HEK293T (cell line): Measurements from ENCODE around the gene TRDMT1.

Source experiments
- CTCF ChIA-PET: fragments of 350-600 bp; formaldehyde crosslinking; extraction: SDS; loops from one replicate; lab custom pipeline; 2021; ENCODE audit warnings: antibody characterized with exemption, inconsistent platforms; lab: Yijun Ruan, JAX
- POLR2A ChIA-PET: fragments of 350-600 bp; formaldehyde crosslinking; extraction: SDS; loops from one replicate; lab custom pipeline; 2020; ENCODE audit warnings: antibody characterized with exemption, inconsistent platforms; lab: Yijun Ruan, JAX
- DNase-seq: peaks from one replicate; pipeline ENCODE4 v3.0.0; 2012; ENCODE audit warnings: mixed read lengths; ENCODE audit errors: extremely low spot score
- ARNT ChIP-seq: fragments of 450-650 bp; IDR thresholded peaks from 2 replicates; pipeline ENCODE4 v1.6.1; 2017; ENCODE audit warnings: mild to moderate bottlenecking
- BHLHE40 ChIP-seq: fragments of 450-650 bp; IDR thresholded peaks from 2 replicates; pipeline ENCODE4 v1.6.1; 2016; ENCODE audit warnings: mild to moderate bottlenecking, moderate library complexity, borderline replicate concordance
- CTBP1 ChIP-seq: fragments of 450-650 bp; IDR thresholded peaks from 2 replicates; pipeline ENCODE4 v1.6.1; 2016; ENCODE audit warnings: borderline replicate concordance
- ELF4 ChIP-seq: fragments of 450-650 bp; IDR thresholded peaks from 2 replicates; pipeline ENCODE4 v1.6.1; 2017; ENCODE audit warnings: antibody characterized with exemption
- FOXA1 ChIP-seq: fragments of 450-650 bp; IDR thresholded peaks from 2 replicates; pipeline ENCODE4 v1.6.1; 2016; ENCODE audit warnings: mild to moderate bottlenecking
- FOXK2 ChIP-seq: fragments of 450-650 bp; IDR thresholded peaks from 2 replicates; pipeline ENCODE4 v1.6.1; 2016; ENCODE audit warnings: mild to moderate bottlenecking
- FOXM1 ChIP-seq: fragments of 450-650 bp; IDR thresholded peaks from 2 replicates; pipeline ENCODE4 v1.6.1; 2017; ENCODE audit warnings: mild to moderate bottlenecking, borderline replicate concordance
- HDGF ChIP-seq: fragments of 450-650 bp; IDR thresholded peaks from 2 replicates; pipeline ENCODE4 v1.6.1; 2017; ENCODE audit warnings: antibody characterized with exemption, borderline replicate concordance
- L3MBTL2 ChIP-seq: fragments of 450-650 bp; conservative IDR thresholded peaks from 2 replicates; pipeline ENCODE4 v1.6.1; 2016; ENCODE audit warnings: mild to moderate bottlenecking
- LEF1 ChIP-seq: fragments of 450-650 bp; IDR thresholded peaks from 2 replicates; pipeline ENCODE4 v1.6.1; 2017; ENCODE audit warnings: mild to moderate bottlenecking, borderline replicate concordance
- NFRKB ChIP-seq: fragments of 450-650 bp; IDR thresholded peaks from 2 replicates; pipeline ENCODE4 v1.6.1; 2016; ENCODE audit warnings: mild to moderate bottlenecking, moderate library complexity
- SP1 ChIP-seq: fragments of 450-650 bp; IDR thresholded peaks from 2 replicates; pipeline ENCODE4 v1.6.1; 2017
- SUZ12 ChIP-seq: fragments of 450-650 bp; IDR thresholded peaks from 2 replicates; pipeline ENCODE4 v1.6.1; 2016; ENCODE audit warnings: mild to moderate bottlenecking
- TARDBP ChIP-seq: fragments of 450-650 bp; IDR thresholded peaks from 2 replicates; pipeline ENCODE4 v1.6.1; 2016
- ZNF384 ChIP-seq: fragments of 450-650 bp; IDR thresholded peaks from 2 replicates; pipeline ENCODE4 v1.6.1; 2016
- TF ChIP-seq, protein P1 (sequence below): fragments of 450-650 bp; IDR thresholded peaks from 2 replicates; pipeline ENCODE4 v1.6.1; 2016

The TRDMT1 gene

DNA sequence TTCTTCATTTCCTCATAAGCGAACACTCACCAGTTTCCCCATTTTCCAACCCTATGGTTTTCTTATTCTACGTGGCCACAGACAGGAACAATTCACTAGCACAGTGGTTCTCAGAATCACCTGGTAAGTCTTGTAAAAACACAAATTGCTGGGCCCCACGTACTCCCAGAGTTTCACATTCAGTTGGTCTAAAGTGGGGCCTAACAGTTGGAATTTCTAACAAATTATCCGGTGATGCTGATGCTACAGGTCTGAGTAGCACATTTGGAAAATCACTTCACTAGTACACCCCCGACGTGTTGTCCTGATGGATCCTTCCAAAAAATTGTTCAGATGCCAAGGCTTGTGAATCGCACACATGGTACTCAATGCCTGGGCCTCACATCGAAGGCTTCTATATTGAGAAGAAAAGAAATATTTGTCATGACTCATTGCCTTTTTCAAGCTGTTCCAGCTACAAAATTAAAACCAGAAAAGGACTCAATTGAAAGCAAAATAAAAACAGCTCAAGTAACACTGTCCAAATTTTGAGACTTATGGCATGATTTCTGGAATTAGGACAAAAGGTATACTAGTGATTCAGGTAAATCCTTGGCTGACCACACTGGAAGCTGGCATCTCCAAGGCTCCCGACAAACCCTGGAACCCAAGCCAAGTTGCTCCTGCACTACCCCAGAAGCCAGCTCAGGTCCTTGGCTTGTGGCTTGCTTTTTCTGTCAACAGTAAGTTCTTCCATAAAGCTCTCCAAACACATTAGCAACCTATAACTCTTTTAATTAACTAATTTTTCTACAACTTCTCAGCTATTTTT lies 13.7 kb upstream of the TRDMT1 start:
- no peak for DNase-seq
- ChIA-PET POLR2A (interaction anchor here (0.9 to 1.7 kb wide), 3 partner anchors 14 to 17 kb away, joined by 4 to 7 read pairs (median 4); partner anchors contain the start of gene TRDMT1), CTCF (interaction anchor here (0.6 to 1.3 kb wide), 2 partner anchors 12 to 15 kb away, joined by 4 to 6 read pairs; no protein-coding TSS in a partner anchor)
- TF ChIP-seq NFRKB (no peak), ELF4 (no peak), FOXK2 (no peak), BHLHE40 (peak; percentile 44; the same call in 1 of the 2 replicates)

DNA sequence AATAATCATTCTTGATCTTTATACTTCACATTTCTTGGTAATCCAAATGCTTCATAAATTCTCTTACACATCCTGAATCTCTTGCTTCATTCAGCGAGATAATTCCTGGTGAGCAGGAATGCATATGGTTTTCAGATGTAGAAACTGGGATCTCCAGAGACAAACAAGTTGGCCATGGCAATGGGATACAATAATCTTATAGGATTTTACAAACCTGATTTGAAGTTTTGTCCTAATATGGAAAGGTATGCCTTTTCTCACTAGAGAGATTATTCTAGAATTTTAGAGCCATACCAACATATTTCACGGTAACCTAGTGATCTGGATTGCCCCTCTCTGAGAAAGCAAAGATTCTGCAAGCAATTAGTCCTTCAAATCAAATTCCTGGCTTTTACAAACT lies 13.1 kb upstream of the TRDMT1 start:
- TF ChIP-seq BHLHE40 (no peak), SUZ12 (no peak)
- CTCF ChIA-PET: interaction anchor here (1.3 kb wide), 1 partner anchor 16 kb away, joined by 6 read pairs; no protein-coding TSS in a partner anchor
- POLR2A ChIA-PET: interaction anchor here (1.9 to 4.3 kb wide), 2 partner anchors 13 to 14 kb away, joined by 22 to 57 read pairs; partner anchors contain the start of genes TRDMT1 and VIM
- DNase-seq: no peak

DNA sequence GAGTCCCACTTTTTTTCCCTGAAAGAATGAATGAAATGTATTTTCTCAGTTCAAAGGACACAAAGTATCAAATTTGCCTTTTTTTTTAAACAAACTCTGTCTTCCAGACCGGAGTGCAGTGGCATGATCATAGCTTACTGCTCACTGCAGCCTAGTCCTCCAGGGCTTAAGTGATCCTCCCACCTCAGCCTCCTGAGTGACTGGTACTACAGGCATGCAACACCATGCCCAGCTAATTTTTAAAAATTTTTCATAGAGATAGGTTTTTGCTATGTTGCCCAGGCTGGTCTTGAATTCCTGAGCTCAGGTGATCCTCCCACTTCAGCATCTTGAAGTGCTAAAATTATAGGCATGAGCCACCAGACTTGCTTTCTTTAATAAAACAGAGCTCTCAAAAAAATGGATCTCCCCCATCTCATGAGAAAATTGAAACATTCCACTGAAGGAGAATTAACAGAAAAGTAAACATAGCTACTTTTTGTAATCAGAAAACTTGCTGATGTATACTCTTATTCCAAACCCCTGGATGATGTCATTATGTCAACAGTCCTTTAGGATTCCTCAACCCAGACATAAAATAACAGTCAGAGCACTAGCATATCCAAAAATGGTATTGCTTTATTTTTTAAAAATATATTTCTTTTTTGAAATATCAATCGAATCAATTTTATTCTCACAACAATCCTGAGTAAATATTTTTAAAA lies 12.3 kb upstream of the TRDMT1 start:
- TF ChIP-seq FOXM1 (no peak), ELF4 (no peak), BHLHE40 (no peak), SP1 (no peak), ZNF384 (peak; percentile 26; the same call in 1 of the 2 replicates), FOXA1 (peak; percentile 64; the same call in 1 of the 2 replicates), CTBP1 (no peak), ARNT (no peak), FOXK2 (no peak), HDGF (no peak), LEF1 (no peak), L3MBTL2 (no peak), NFRKB (no peak), TARDBP (no peak), SUZ12 (no peak)
- TF ChIP-seq, protein P1, sequence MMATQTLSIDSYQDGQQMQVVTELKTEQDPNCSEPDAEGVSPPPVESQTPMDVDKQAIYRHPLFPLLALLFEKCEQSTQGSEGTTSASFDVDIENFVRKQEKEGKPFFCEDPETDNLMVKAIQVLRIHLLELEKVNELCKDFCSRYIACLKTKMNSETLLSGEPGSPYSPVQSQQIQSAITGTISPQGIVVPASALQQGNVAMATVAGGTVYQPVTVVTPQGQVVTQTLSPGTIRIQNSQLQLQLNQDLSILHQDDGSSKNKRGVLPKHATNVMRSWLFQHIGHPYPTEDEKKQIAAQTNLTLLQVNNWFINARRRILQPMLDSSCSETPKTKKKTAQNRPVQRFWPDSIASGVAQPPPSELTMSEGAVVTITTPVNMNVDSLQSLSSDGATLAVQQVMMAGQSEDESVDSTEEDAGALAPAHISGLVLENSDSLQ: no peak

DNA sequence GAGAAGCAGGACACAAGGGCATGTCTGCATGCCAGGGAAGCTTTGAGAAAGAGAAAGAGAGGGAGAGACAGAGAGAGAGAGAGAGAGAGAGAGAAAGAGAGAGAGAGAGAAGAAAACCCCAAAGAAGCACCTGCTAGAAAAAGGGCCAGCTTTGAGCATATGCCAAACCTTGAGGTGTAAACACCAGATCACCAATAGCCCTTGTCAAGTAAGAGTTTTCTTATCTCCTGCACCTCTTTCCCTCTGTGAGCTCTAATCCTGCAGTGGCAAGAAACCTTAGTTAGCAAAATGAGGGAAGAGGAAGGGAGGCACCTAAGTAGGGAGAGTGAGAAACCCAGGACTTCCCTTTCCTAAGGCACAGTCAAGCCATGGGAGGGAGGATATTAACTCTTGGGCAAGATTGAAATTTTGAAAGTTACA lies 11.3 kb upstream of the TRDMT1 start:
- TF ChIP-seq ELF4 (no peak), HDGF (no peak), NFRKB (no peak), TARDBP (no peak), LEF1 (no peak), FOXK2 (no peak)
- CTCF ChIA-PET: interaction anchor here (0.7 to 1.5 kb wide), 3 partner anchors 18 to 208 kb away, joined by 3 to 6 read pairs (median 5); no protein-coding TSS in a partner anchor
- POLR2A ChIA-PET: interaction anchor here (0.8 to 4.3 kb wide), 4 partner anchors 12 to 151 kb away, joined by 3 to 57 read pairs (median 12); partner anchors contain the start of genes TRDMT1 and VIM
- DNase-seq: no peak

More for the DNA sequence above, 12.3 kb upstream of the TRDMT1 start:
- POLR2A ChIA-PET: interaction anchor here (0.7 to 4.3 kb wide), 5 partner anchors 11 to 152 kb away, joined by 3 to 57 read pairs (median 3); partner anchors contain the start of genes TRDMT1 and VIM
- CTCF ChIA-PET: interaction anchor here (0.6 to 1.5 kb wide), 4 partner anchors 17 to 209 kb away, joined by 3 to 6 read pairs (median 4); no protein-coding TSS in a partner anchor
- no peak for DNase-seq

DNA sequence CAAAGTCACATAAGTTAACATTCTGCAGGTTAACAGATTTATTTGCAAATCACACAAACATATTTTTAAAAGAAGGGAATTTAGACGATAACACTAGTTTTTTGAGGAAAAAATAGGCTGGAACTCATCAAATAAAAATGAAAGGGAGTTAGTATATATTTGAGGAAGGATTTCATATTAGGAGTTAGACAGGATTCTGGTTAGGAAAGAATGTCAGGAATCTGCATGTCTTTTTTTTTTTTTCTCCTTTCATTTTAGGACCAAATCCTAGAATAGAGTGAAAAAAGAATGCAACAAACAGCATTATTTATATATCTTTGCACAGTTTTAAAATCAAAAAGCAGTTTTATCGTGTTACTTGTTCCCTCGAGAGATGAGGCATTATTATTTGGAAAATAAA lies 8.9 kb upstream of the TRDMT1 start:
- CTCF ChIA-PET: no interaction called here
- TF ChIP-seq FOXM1 (no peak), SP1 (no peak), FOXK2 (no peak), CTBP1 (no peak), SUZ12 (no peak)
- no peak for DNase-seq
- POLR2A ChIA-PET: interaction anchor here (4.3 kb wide), 1 partner anchor 18 kb away, joined by 57 read pairs; the partner anchor contains the start of gene VIM

DNA sequence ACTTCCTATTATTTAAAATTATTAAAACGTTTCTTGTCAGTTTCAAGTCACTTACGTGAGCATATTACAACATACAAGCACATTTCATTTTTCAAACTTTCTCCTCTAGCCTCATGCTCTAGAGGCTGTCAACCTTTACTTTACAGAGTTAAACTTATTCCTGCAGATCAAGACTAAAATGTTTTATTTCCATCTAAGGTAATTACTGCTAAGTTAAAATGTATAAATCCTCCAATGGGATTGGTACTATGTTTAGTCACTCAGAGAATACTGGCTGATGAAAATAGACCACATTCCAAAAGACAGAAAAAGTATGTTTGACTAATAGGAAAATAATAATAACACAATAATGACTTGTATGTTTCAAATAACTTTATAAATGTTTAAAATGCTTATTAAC lies 8.4 kb upstream of the TRDMT1 start:
- ChIA-PET CTCF (no interaction called here), POLR2A (no interaction called here)
- TF ChIP-seq ARNT (no peak), FOXM1 (no peak), FOXK2 (no peak), HDGF (no peak), L3MBTL2 (no peak)
- TF ChIP-seq, protein P1: no peak

More for the DNA sequence above, 8.4 kb upstream of the TRDMT1 start:
- no peak for DNase-seq
